ENCODE data around the gene ANKRD50.

The ANKRD50 gene

GRCh38 chr4:124708517-124709300, 3.8 kb downstream of the ANKRD50 start:
- DNase-seq (ENCODE audit: low read depth in 1 of 2, low spot score in 1 of 2): no peak

GRCh38 chr4:124705393-124705792, 7.1 kb downstream of the ANKRD50 start:
- DNase-seq (ENCODE audit: low read depth in 1 of 2, low spot score in 1 of 2): no peak

GRCh38 chr4:124703154-124703553, 9.4 kb downstream of the ANKRD50 start:
- DNase-seq (ENCODE audit: low read depth in 1 of 2, low spot score in 1 of 2): no peak

- no peak for DNase-seq (ENCODE audit: low read depth in 1 of 2, low spot score in 1 of 2)
Observed at GRCh38 chr4:124697441-124697840, 15.1 kb downstream of the ANKRD50 start.

- no peak for DNase-seq (ENCODE audit: low read depth in 1 of 2, low spot score in 1 of 2)
Observed at GRCh38 chr4:124696182-124696581, 16.4 kb downstream of the ANKRD50 start.

- DNase-seq (ENCODE audit: low read depth in 1 of 2, low spot score in 1 of 2): no peak
Observed at GRCh38 chr4:124694946-124695598, 17.5 kb downstream of the ANKRD50 start.

- no peak for DNase-seq (ENCODE audit: low read depth in 1 of 2, low spot score in 1 of 2)
Observed at GRCh38 chr4:124694306-124694705, 18.2 kb downstream of the ANKRD50 start.

- no peak for DNase-seq (ENCODE audit: low read depth in 1 of 2, low spot score in 1 of 2)
Observed at GRCh38 chr4:124691801-124692200, 20.7 kb downstream of the ANKRD50 start.

- DNase-seq (ENCODE audit: low read depth in 1 of 2, low spot score in 1 of 2): no peak
Observed at GRCh38 chr4:124686279-124686678, 26.3 kb downstream of the ANKRD50 start.

- no peak for DNase-seq (ENCODE audit: low read depth in 1 of 2, low spot score in 1 of 2)
Observed at GRCh38 chr4:124685851-124686250, 26.7 kb downstream of the ANKRD50 start.

GRCh38 chr4:124684301-124684700, 28.2 kb downstream of the ANKRD50 start:
- no peak for DNase-seq (ENCODE audit: low read depth in 1 of 2, low spot score in 1 of 2)

- no peak for DNase-seq (ENCODE audit: low read depth in 1 of 2, low spot score in 1 of 2)
Observed at GRCh38 chr4:124682384-124682783, 30.1 kb downstream of the ANKRD50 start.

- DNase-seq (ENCODE audit: low read depth in 1 of 2, low spot score in 1 of 2): no peak
Observed at GRCh38 chr4:124666496-124666895, 46.0 kb downstream of the ANKRD50 start.

- DNase-seq (ENCODE audit: low read depth in 1 of 2, low spot score in 1 of 2): no peak
Observed at GRCh38 chr4:124658795-124659194, 53.7 kb downstream of the ANKRD50 start.

- no peak for DNase-seq (ENCODE audit: low read depth in 1 of 2, low spot score in 1 of 2)
Observed at GRCh38 chr4:124650614-124651013, 61.9 kb downstream of the ANKRD50 start.

- no peak for DNase-seq (ENCODE audit: low read depth in 1 of 2, low spot score in 1 of 2)
Observed at GRCh38 chr4:124647599-124647998, 64.9 kb downstream of the ANKRD50 start.

- DNase-seq (ENCODE audit: low read depth in 1 of 2, low spot score in 1 of 2): no peak
Observed at GRCh38 chr4:124644621-124645020, 67.9 kb downstream of the ANKRD50 start.

GRCh38 chr4:124642846-124643245, 69.7 kb downstream of the ANKRD50 start:
- no peak for DNase-seq (ENCODE audit: low read depth in 1 of 2, low spot score in 1 of 2)

- DNase-seq (ENCODE audit: low read depth in 1 of 2, low spot score in 1 of 2): no peak
Observed at GRCh38 chr4:124641715-124642381, 70.7 kb downstream of the ANKRD50 start.

- DNase-seq (ENCODE audit: low read depth in 1 of 2, low spot score in 1 of 2): no peak
Observed at GRCh38 chr4:124640022-124640730, 72.4 kb downstream of the ANKRD50 start.

- DNase-seq (ENCODE audit: low read depth in 1 of 2, low spot score in 1 of 2): no peak
Observed at GRCh38 chr4:124637321-124637720, 75.2 kb downstream of the ANKRD50 start.

GRCh38 chr4:124636788-124637187, 75.7 kb downstream of the ANKRD50 start:
- DNase-seq (ENCODE audit: low read depth in 1 of 2, low spot score in 1 of 2): no peak
